K562 (cell line): ENCODE data around the gene PYGO2. TPM values are rescaled to one million over a fixed set of nuclear protein-coding genes. Genes with fewer than 3 reads are reported as not detected.
A peak's percentile ranks its signal among the peaks of the same experiment; 100 is the strongest.

Experiments used
- BDP1 ChIP-seq: IDR thresholded peaks from 3 replicates; pipeline ENCODE4 v1.6.1; 2011; ENCODE audit not compliant: insufficient read length, insufficient read depth
- CBX1 ChIP-seq: sonication (generic); IDR thresholded peaks from 2 replicates; pipeline ENCODE4 v1.6.1; 2016; ENCODE audit warnings: antibody characterized with exemption, low read depth, mild to moderate bottlenecking
- CHD1 ChIP-seq: fragments of 200-600 bp; sonication (generic); IDR thresholded peaks from one replicate; pipeline ENCODE4 v1.6.1; 2012; ENCODE audit warnings: mild to moderate bottlenecking, moderate library complexity, low read length, inconsistent platforms
- NFRKB ChIP-seq: fragments of 450-650 bp; IDR thresholded peaks from 2 replicates; pipeline ENCODE4 v1.6.1; 2016; ENCODE audit warnings: low read depth
- NR2C2 ChIP-seq, 2 experiments: fragments of 200-800 bp in 1 of 2; sonication (Bioruptor generic) in 1 of 2; sonication (generic) in 1 of 2; formaldehyde crosslinking in 1 of 2; IDR thresholded peaks; 2 replicates each; pipeline versions ENCODE4 v1.6.1 to v1.8.0; 2016 to 2022; ENCODE audit warnings: mild to moderate bottlenecking in 1 of 2, missing compliant biosample characterization in 1 of 2, missing genetic modification characterization in 1 of 2, missing genetic modification reagents in 1 of 2
- POLR2AphosphoS2 ChIP-seq: IDR thresholded peaks from 2 replicates; pipeline ENCODE4 v1.6.1; 2012; ENCODE audit warnings: low read length, improper control_type of control experiment
- RB1 ChIP-seq: fragments of 450-650 bp; IDR thresholded peaks from 2 replicates; pipeline ENCODE4 v1.6.1; 2017; ENCODE audit warnings: low read depth, mild to moderate bottlenecking
- RBFOX2 ChIP-seq: fragments of 200-400 bp; formaldehyde crosslinking; IDR thresholded peaks from 2 replicates; pipeline ENCODE4 v1.6.1; 2017; ENCODE audit warnings: low read depth, mild to moderate bottlenecking, low read length, moderate library complexity
- SMARCA4 ChIP-seq: fragments of 450-650 bp; IDR thresholded peaks from 2 replicates; pipeline ENCODE4 v1.6.1; 2016
- XRCC5 ChIP-seq: fragments of 200-400 bp; formaldehyde crosslinking; IDR thresholded peaks from 2 replicates; pipeline ENCODE4 v1.6.1; 2017; ENCODE audit warnings: low read depth, mild to moderate bottlenecking, low read length
- ZNF347 ChIP-seq: fragments of 450-650 bp; formaldehyde crosslinking; IDR thresholded peaks from 2 replicates; pipeline ENCODE4 v1.4.0; 2020; ENCODE audit warnings: low read depth, mild to moderate bottlenecking, moderate library complexity
- ZNF717 ChIP-seq: fragments of 250-450 bp; sonication (Bioruptor Pico); IDR thresholded peaks from 2 replicates; pipeline ENCODE4 v1.5.0; 2021
- polyA plus RNA-seq, 8 experiments: library from polyadenylated mRNA; depleted of rRNA in 4 of 8; stranded (reverse) in 5 of 8; unstranded in 3 of 8; fragments of >200 nt; fragmentation: Nextera tagmentation in 2 of 8; fragmentation: Illumina TruSeq in 1 of 8; extraction: Ambion mirVana in 2 of 8; extraction: Trizol in 1 of 8; gene quantifications; 2 replicates each; pipeline versions ENCODE4 v1.2.1 to v1.2.3, GENCODE V29; 2011 to 2014; ENCODE audit warnings: inconsistent platforms in 1 of 8, missing spikeins in 1 of 8
- total RNA-seq, 7 experiments: library from RNA; depleted of rRNA in 6 of 7; stranded (reverse); fragments of >200 nt in 6 of 7; fragmentation: Illumina TruSeq in 2 of 7; extraction: Trizol in 2 of 7; gene quantifications; 2 replicates each; pipeline versions ENCODE4 v1.2.1 to v1.2.3, GENCODE V29; 2011 to 2021; ENCODE audit warnings: low replicate concordance in 1 of 7
- TF ChIP-seq, protein P1 (sequence below): fragments of 200-400 bp; formaldehyde crosslinking; IDR thresholded peaks from 2 replicates; pipeline ENCODE4 v1.6.1; 2017; ENCODE audit warnings: mild to moderate bottlenecking, low read depth, low read length, moderate library complexity
- TF ChIP-seq, protein P2 (sequence below): IDR thresholded peaks from 2 replicates; pipeline ENCODE4 v1.6.1; 2011; ENCODE audit warnings: borderline replicate concordance, low read depth, mild to moderate bottlenecking, moderate library complexity, low read length; ENCODE audit not compliant: insufficient read depth, poor library complexity, severe bottlenecking
- TF ChIP-seq, protein P3 (sequence below): fragments of 200-800 bp; sonication (Bioruptor generic); IDR thresholded peaks from 2 replicates; pipeline ENCODE4 v1.6.1; 2017; ENCODE audit warnings: missing genetic modification characterization, missing compliant biosample characterization
- TF ChIP-seq, protein P4 (sequence below): fragments of 450-650 bp; IDR thresholded peaks from one replicate; pipeline ENCODE4 v1.6.1; 2018; ENCODE audit warnings: mild to moderate bottlenecking, moderate library complexity; ENCODE audit not compliant: partially characterized antibody
- TF ChIP-seq, protein P5 (sequence below): fragments of 250-450 bp; sonication (Bioruptor Pico); IDR thresholded peaks from 2 replicates; pipeline ENCODE4 v1.5.0; 2021; ENCODE audit warnings: mild to moderate bottlenecking, moderate library complexity

Gene PYGO2
- total and polyA plus RNA-seq, 9 of the 15 experiments (the other 6 are each of a cell fraction or from before 2014, with no cell fraction given) = 8.3 to 36.2 (median 18.2) TPM

DNA sequence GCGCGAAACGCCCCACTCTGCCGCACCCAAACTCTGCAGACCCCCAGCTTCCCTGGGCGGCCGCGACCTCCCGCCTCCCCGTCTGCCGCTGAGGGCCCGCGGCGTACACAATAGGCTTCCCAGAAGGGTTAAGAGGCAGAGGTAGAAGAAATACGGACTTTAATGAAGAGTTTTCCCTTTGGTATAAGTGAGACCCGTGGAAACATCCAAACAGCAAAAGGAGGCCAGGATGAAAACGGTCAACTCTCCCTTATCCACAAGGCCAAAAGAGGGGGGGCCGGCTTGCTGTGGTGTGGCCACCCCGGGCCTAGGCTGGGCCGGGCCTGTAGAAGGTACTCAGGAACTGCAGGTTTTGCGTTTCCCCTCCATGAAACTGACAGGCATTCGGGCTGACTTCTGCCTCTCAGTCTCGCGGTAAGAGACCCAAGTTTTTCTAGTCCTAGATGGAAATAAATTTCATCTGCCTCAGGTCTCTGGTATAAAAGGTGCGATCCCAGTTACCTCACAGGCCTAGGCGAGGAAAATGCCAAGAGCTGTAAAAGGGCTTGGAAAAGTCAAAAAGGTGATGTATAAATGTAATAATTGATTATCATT lies 671 bp upstream of the PYGO2 start (continued):
- TF ChIP-seq CBX1 (no peak), SMARCA4 (0 out of 2 replicates have a peak, but pooled peaks have one; percentile 11), RBFOX2 (peak; percentile 68), ZNF347 (CRISPR knock-in tag) (no peak), NR2C2 (CRISPR knock-in tag; IDR thresholded peaks at IDR 0.05) (no peak), NR2C2 (tag; IDR thresholded peaks at IDR 0.05) (0 out of 2 replicates have a peak, but pooled peaks have one; percentile 5), ZNF717 (CRISPR knock-in tag) (no peak), BDP1 (no peak), CHD1 (no peak), XRCC5 (0 out of 2 replicates have a peak, but pooled peaks have one; percentile 18), POLR2AphosphoS2 (peak; percentile 95), NFRKB (0 out of 2 replicates have a peak, but pooled peaks have one; percentile 26), RB1 (0 out of 2 replicates have a peak, but pooled peaks have one; percentile 2)
- TF ChIP-seq, protein P1, sequence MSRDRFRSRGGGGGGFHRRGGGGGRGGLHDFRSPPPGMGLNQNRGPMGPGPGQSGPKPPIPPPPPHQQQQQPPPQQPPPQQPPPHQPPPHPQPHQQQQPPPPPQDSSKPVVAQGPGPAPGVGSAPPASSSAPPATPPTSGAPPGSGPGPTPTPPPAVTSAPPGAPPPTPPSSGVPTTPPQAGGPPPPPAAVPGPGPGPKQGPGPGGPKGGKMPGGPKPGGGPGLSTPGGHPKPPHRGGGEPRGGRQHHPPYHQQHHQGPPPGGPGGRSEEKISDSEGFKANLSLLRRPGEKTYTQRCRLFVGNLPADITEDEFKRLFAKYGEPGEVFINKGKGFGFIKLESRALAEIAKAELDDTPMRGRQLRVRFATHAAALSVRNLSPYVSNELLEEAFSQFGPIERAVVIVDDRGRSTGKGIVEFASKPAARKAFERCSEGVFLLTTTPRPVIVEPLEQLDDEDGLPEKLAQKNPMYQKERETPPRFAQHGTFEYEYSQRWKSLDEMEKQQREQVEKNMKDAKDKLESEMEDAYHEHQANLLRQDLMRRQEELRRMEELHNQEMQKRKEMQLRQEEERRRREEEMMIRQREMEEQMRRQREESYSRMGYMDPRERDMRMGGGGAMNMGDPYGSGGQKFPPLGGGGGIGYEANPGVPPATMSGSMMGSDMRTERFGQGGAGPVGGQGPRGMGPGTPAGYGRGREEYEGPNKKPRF = no peak
- TF ChIP-seq, protein P2, sequence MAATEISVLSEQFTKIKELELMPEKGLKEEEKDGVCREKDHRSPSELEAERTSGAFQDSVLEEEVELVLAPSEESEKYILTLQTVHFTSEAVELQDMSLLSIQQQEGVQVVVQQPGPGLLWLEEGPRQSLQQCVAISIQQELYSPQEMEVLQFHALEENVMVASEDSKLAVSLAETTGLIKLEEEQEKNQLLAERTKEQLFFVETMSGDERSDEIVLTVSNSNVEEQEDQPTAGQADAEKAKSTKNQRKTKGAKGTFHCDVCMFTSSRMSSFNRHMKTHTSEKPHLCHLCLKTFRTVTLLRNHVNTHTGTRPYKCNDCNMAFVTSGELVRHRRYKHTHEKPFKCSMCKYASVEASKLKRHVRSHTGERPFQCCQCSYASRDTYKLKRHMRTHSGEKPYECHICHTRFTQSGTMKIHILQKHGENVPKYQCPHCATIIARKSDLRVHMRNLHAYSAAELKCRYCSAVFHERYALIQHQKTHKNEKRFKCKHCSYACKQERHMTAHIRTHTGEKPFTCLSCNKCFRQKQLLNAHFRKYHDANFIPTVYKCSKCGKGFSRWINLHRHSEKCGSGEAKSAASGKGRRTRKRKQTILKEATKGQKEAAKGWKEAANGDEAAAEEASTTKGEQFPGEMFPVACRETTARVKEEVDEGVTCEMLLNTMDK = no peak
- TF ChIP-seq, protein P3, sequence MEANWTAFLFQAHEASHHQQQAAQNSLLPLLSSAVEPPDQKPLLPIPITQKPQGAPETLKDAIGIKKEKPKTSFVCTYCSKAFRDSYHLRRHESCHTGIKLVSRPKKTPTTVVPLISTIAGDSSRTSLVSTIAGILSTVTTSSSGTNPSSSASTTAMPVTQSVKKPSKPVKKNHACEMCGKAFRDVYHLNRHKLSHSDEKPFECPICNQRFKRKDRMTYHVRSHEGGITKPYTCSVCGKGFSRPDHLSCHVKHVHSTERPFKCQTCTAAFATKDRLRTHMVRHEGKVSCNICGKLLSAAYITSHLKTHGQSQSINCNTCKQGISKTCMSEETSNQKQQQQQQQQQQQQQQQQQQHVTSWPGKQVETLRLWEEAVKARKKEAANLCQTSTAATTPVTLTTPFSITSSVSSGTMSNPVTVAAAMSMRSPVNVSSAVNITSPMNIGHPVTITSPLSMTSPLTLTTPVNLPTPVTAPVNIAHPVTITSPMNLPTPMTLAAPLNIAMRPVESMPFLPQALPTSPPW (CRISPR knock-in tag) = peak; percentile 83
- TF ChIP-seq, protein P4, sequence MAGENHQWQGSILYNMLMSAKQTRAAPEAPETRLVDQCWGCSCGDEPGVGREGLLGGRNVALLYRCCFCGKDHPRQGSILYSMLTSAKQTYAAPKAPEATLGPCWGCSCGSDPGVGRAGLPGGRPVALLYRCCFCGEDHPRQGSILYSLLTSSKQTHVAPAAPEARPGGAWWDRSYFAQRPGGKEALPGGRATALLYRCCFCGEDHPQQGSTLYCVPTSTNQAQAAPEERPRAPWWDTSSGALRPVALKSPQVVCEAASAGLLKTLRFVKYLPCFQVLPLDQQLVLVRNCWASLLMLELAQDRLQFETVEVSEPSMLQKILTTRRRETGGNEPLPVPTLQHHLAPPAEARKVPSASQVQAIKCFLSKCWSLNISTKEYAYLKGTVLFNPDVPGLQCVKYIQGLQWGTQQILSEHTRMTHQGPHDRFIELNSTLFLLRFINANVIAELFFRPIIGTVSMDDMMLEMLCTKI = no peak
- TF ChIP-seq, protein P5, sequence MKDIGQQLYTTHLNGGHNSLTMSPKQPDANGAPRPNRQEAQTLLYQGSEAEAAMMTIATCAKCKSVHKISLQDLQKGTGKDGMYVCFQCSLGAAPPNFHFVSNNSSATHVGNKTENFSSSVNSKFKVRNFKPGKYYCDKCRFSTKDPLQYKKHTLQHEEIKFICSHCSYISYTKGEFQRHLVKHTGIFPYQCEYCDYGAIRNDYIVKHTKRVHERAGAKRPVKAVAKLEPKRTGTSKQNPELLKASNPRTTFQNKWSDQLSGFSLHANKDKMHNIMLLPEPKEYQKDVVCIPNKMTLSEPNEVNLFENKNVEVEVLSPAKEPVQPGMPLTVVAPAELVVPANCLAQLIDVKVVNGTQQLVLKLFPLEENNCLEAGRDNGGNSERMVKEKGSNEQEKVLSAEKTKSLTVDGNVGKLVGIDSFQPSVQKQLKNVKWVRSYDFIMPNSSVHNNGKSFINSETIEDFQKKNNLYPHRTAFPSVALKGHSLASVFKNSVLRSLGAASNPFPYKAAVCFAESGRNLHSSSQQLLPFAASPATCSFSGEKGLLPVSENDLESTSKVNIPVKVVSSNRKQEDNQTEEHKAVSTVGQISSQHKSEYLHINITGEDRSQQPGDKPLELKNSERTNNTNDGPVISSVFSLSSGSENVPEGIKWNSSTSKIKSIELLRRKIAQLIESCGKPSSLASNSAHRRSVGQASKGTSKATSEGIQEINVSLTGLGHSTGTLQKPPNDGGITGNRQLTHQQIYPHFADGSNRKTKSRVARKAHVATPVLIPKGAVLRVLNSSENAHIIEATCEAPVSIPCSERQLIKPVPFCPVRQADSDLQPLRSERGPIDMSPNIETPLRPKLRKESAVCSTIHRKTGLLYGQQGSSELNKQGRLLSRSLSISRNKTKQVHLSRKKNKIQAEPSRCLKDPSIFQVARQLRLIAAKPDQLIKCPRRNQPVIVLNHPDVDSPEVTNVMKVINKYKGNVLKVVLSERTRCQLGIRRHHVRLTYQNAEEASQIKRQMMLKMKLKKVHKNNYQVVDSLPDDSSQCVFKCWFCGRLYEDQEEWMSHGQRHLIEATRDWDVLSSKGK (CRISPR knock-in tag) = no peak
